GM12891 (cell line): ENCODE results near the gene SLC38A2.

ENCODE experiments used
- POLR2A ChIP-seq: IDR thresholded peaks from 2 replicates; pipeline ENCODE4 v1.6.1; 2011; ENCODE audit warnings: low read depth, low read length, control low read depth
- POLR2AphosphoS5 ChIP-seq: IDR thresholded peaks from 2 replicates; pipeline ENCODE4 v1.6.1; 2011; ENCODE audit warnings: low read depth, low read length, control low read depth
- POU2F2 ChIP-seq: IDR thresholded peaks from 2 replicates; pipeline ENCODE4 v1.6.1; 2011; ENCODE audit warnings: low read depth, mild to moderate bottlenecking, control low read depth, low read length, moderate library complexity
- SPI1 ChIP-seq: IDR thresholded peaks from 2 replicates; pipeline ENCODE4 v1.6.1; 2011; ENCODE audit warnings: low read depth, low read length, control low read depth
- TAF1 ChIP-seq: IDR thresholded peaks from 2 replicates; pipeline ENCODE4 v1.6.1; 2011; ENCODE audit warnings: low read depth, low read length, control low read depth

GRCh38 chr12:46368138-46368537, 4.4 kb downstream of the SLC38A2 start:
- TF ChIP-seq POLR2A: 0 out of 2 replicates have a peak, but pooled peaks have one; percentile 6
- no peak for TF ChIP-seq TAF1
- TF ChIP-seq POLR2AphosphoS5: no peak
- no peak for TF ChIP-seq SPI1
- TF ChIP-seq POU2F2: no peak
